ENCODE measurements around the gene MPIG6B.

GRCh38 chr6:31752739-31753319 is 29.7 kb downstream of the MPIG6B start:
- TF ChIP-seq CTCF (IDR thresholded peaks at IDR 0.05) = no peak
- TF ChIP-seq POLR2A (IDR thresholded peaks at IDR 0.05) = no peak

Measured in heart left ventricle (tissue), 13 donors.